Breast epithelium (tissue), 3 donors: Measurements from ENCODE around the gene DDX31.

Experiments used
- POLR2A ChIP-seq: fragments of 450-650 bp; IDR thresholded peaks from one replicate; pipeline ENCODE4 v1.6.1; 2016; ENCODE audit warnings: antibody characterized with exemption, mild to moderate bottlenecking, moderate library complexity
- POLR2AphosphoS5 ChIP-seq, 3 donors: sonication (generic); formaldehyde crosslinking; IDR thresholded peaks; one replicate each; pipeline ENCODE4 v1.6.1; 2017; ENCODE audit warnings: antibody characterized with exemption in 3 of 3
- TF ChIP-seq, protein P1 (sequence below), 3 donors: fragments of 450-650 bp; IDR thresholded peaks; one replicate each; pipeline ENCODE4 v1.5.1; 2016 to 2017; ENCODE audit warnings: antibody characterized with exemption in 3 of 3, mild to moderate bottlenecking in 3 of 3, moderate library complexity in 3 of 3

DNA sequence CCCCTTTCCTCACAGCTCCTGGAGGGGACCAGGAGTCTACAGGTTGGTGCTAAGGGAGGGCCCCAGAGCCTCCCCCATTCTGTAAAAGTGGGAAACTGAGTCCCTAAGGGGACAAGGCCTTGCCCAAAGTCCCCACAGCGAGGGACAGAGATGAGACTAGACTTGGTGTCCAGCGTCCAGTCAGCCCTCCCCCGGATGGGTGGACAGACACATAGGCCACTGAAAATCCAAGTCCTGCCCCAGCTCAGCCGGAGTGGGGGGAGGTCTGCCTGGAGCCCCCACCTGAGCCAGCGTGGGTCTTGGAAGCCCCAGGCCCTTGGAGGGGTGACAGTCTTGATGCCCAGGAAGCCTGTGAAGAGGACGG is 82.2 kb downstream of the DDX31 start:
- TF ChIP-seq, protein P1, sequence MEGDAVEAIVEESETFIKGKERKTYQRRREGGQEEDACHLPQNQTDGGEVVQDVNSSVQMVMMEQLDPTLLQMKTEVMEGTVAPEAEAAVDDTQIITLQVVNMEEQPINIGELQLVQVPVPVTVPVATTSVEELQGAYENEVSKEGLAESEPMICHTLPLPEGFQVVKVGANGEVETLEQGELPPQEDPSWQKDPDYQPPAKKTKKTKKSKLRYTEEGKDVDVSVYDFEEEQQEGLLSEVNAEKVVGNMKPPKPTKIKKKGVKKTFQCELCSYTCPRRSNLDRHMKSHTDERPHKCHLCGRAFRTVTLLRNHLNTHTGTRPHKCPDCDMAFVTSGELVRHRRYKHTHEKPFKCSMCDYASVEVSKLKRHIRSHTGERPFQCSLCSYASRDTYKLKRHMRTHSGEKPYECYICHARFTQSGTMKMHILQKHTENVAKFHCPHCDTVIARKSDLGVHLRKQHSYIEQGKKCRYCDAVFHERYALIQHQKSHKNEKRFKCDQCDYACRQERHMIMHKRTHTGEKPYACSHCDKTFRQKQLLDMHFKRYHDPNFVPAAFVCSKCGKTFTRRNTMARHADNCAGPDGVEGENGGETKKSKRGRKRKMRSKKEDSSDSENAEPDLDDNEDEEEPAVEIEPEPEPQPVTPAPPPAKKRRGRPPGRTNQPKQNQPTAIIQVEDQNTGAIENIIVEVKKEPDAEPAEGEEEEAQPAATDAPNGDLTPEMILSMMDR (IDR thresholded peaks at IDR 0.05), result no peak
- TF ChIP-seq POLR2A, result no peak
- TF ChIP-seq POLR2AphosphoS5 (IDR thresholded peaks at IDR 0.05), result no peak
